ENCODE measurements around the gene NINL.

DNA sequence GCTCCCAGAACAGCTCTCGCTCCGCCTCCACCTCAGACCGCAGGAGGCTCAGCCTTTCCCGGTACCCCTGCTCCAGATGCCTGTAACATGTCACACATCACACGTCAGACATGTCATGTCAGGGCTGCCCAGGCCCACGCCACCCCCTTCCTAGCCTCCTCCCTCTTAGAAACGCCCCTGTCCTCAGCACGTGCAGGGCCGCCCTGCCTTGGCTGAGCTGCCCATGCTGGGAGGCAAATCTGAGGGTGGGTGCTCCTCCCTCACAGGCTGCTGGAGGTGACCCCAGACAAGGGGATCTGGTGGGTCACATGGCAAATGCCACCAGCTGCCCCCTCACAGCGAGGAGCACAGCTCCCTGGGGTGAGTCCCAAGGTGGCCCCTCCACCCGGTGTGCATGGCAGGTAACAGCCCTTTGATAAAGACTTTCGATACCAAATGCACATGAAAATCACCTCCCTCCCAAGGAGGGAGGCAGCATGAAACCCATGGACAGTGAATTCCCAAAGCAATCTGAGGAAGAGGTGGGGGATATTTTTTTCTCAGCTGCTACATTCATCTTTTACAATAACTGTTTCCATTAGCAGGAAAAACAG, 93.8 kb downstream of the NINL start:
- TF ChIP-seq CEBPB (IDR thresholded peaks at IDR 0.05) (no peak), CREB1 (IDR thresholded peaks at IDR 0.05; ENCODE audit: low read depth) (no peak), EP300 (IDR thresholded peaks at IDR 0.05; ENCODE audit: borderline replicate concordance) (no peak), NFIC (IDR thresholded peaks at IDR 0.05) (no peak), EGR1 (IDR thresholded peaks at IDR 0.05) (no peak), ZBTB7A (IDR thresholded peaks at IDR 0.05; ENCODE audit: low read depth) (no peak), RAD21 (IDR thresholded peaks at IDR 0.05; ENCODE audit: low read depth) (no peak), TAF1 (IDR thresholded peaks at IDR 0.05; ENCODE audit: low read depth) (no peak), YY1 (IDR thresholded peaks at IDR 0.05; ENCODE audit: low read depth) (no peak)
- TF ChIP-seq, protein P1, sequence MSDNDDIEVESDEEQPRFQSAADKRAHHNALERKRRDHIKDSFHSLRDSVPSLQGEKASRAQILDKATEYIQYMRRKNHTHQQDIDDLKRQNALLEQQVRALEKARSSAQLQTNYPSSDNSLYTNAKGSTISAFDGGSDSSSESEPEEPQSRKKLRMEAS (IDR thresholded peaks at IDR 0.05): no peak
- TF ChIP-seq, protein P2, sequence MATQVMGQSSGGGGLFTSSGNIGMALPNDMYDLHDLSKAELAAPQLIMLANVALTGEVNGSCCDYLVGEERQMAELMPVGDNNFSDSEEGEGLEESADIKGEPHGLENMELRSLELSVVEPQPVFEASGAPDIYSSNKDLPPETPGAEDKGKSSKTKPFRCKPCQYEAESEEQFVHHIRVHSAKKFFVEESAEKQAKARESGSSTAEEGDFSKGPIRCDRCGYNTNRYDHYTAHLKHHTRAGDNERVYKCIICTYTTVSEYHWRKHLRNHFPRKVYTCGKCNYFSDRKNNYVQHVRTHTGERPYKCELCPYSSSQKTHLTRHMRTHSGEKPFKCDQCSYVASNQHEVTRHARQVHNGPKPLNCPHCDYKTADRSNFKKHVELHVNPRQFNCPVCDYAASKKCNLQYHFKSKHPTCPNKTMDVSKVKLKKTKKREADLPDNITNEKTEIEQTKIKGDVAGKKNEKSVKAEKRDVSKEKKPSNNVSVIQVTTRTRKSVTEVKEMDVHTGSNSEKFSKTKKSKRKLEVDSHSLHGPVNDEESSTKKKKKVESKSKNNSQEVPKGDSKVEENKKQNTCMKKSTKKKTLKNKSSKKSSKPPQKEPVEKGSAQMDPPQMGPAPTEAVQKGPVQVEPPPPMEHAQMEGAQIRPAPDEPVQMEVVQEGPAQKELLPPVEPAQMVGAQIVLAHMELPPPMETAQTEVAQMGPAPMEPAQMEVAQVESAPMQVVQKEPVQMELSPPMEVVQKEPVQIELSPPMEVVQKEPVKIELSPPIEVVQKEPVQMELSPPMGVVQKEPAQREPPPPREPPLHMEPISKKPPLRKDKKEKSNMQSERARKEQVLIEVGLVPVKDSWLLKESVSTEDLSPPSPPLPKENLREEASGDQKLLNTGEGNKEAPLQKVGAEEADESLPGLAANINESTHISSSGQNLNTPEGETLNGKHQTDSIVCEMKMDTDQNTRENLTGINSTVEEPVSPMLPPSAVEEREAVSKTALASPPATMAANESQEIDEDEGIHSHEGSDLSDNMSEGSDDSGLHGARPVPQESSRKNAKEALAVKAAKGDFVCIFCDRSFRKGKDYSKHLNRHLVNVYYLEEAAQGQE (IDR thresholded peaks at IDR 0.05; ENCODE audit: low read depth): no peak

Measured in Ishikawa (cell line).